ENCODE data around the gene GLB1L2.

Gene GLB1L2

DNA sequence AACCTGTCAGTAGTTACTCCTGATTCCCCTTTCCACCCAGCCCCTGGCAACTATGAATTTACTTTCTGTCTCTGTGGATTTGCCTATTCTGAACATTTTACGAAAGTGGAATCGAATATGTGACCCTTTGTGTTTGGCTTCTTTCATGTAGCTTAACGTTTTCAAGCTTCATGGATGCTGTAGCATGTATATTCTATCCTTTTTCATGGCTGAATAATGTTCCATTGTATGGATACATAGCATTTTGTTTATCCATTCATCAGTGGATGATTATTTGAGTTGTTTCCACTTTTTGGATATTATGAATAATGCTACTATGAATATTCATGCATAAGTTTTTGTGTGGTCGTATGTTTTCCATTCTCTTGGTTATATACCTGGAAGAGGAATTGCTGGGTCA lies 9.2 kb upstream of the GLB1L2 start:
- Histone ChIP-seq H3K4me1 (ENCODE audit: control insufficient read depth, insufficient read depth, low read length) (no peaks in the 10 kb centered on the region), H3K4me3 (ENCODE audit: low read length) (no peak overlapping the region), H3K27me3 (ENCODE audit: control insufficient read depth, insufficient read depth, low read length) (no peaks in the 10 kb centered on the region), H3K27ac (ENCODE audit: low read length) (no peak overlapping the region), H3K36me3 (ENCODE audit: control insufficient read depth, insufficient read depth, low read length) (no peaks in the 10 kb centered on the region; the same call in 1 of the 2 replicates), H3K9me3 (ENCODE audit: control insufficient read depth, insufficient read depth, low read length) (no peaks in the 10 kb centered on the region)
- no peak for DNase-seq (ENCODE audit: low read depth, low spot score)
- WGBS (ENCODE audit: insufficient coverage, insufficient read length), result no CpG with 5 or more reads among the region's 4 CpGs

DNA sequence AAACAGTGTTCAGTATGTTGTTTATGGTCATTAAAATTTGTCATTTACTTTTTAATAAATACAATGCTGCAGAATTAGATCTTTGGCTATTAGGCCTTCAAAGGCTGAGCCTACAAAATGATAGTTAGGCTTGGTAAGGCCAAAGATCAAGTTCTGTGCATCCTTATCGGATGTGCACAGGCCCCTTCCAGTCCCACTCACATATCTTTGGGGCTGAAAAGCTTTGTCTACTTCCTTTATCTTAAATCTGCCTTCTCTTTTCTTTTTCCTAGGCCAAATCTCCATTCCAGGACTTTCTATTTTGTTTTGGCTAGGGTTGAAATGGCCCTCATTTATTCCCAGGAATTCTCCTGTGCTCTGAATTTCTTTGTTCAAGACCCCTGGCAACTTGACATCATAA lies 3.4 kb upstream of the GLB1L2 start:
- no peaks in the 10 kb centered on the region for H3K4me1 ChIP-seq (ENCODE audit: control insufficient read depth, insufficient read depth, low read length)
- no peaks in the 10 kb centered on the region for H3K9me3 ChIP-seq (ENCODE audit: control insufficient read depth, insufficient read depth, low read length)
- no peaks in the 10 kb centered on the region; the same call in 1 of the 2 replicates for H3K27me3 ChIP-seq (ENCODE audit: control insufficient read depth, insufficient read depth, low read length)
- WGBS (ENCODE audit: insufficient coverage, insufficient read length), result no CpG with 5 or more reads among the region's 1 CpG
- H3K27ac ChIP-seq (ENCODE audit: low read length), result no peak overlapping the region
- H3K4me3 ChIP-seq (ENCODE audit: low read length), result no peak overlapping the region
- no peak for DNase-seq (ENCODE audit: low read depth, low spot score)
- H3K36me3 ChIP-seq (ENCODE audit: control insufficient read depth, insufficient read depth, low read length), result no peaks in the 10 kb centered on the region

DNA sequence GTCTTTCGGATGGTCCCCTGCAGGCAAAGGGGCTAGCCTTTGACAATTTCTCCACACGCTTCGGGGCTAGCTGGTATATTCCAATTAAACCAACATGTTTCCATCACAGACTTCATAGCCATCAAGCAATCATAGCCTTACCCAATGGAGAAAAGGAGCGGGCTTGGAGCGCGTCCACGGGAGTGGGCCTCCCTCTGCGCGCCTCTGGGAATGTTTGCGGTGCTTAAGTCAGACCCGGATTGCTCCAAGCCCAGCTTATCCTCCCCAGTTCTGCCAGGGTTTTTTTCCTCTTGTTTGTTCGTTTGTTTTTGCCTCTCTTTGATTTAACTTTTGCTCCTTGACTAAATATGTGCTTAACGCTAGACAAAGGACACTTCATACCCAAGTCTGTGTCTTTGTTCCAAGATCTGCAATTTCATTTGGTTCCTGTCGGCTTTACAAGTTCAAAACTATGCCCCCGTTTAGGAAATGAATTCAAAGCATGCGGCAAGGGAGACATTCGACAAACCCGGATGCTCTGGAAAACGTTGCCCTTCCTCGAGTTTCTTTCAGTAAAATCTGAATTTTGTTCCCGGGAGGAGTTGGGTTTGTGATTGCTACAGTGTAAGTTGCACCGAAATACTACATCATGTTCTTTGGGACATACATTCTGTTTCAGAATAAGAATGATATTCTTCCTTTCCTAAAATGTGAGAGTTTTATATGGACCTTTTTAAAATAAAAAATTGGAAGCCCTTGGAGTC lies 1.0 kb upstream of the GLB1L2 start:
- Histone ChIP-seq H3K27ac (ENCODE audit: low read length) (no peak overlapping the region), H3K4me1 (ENCODE audit: control insufficient read depth, insufficient read depth, low read length) (no peaks in the 10 kb centered on the region), H3K36me3 (ENCODE audit: control insufficient read depth, insufficient read depth, low read length) (no peaks in the 10 kb centered on the region), H3K27me3 (ENCODE audit: control insufficient read depth, insufficient read depth, low read length) (no peaks in the 10 kb centered on the region; the same call in 1 of the 2 replicates), H3K9me3 (ENCODE audit: control insufficient read depth, insufficient read depth, low read length) (no peaks in the 10 kb centered on the region), H3K4me3 (ENCODE audit: low read length) (no peak overlapping the region)
- WGBS (ENCODE audit: insufficient coverage, insufficient read length), result no CpG with 5 or more reads among the region's 22 CpGs
- DNase-seq (ENCODE audit: low read depth, low spot score), result no peak

DNA sequence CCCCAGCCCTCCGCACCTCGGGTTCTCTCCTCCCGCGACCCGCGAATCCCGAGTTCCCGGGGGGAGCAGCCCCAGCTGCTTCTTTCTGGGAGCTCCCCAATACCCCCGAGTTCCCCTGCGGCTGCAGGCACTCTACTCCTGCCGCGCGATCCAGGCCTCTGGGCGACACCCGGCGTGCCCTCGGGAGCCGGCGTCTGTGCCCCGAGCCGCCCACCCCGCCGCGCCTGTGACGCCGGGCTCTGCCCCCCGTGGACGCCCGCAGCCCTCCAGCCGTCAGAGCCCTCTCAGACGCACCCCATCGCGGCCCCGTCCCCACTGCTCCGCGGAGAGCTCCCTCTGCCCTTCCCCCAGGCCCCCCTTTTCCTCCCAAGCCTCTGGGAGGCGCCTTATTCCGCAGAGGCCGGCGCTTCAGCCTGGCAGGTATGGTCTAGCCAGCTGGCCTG lies 422 bp downstream of the GLB1L2 start:
- Histone ChIP-seq H3K36me3 (ENCODE audit: control insufficient read depth, insufficient read depth, low read length) (no peaks in the 10 kb centered on the region), H3K4me1 (ENCODE audit: control insufficient read depth, insufficient read depth, low read length) (no peaks in the 10 kb centered on the region), H3K27ac (ENCODE audit: low read length) (no peak overlapping the region), H3K27me3 (ENCODE audit: control insufficient read depth, insufficient read depth, low read length) (no peaks in the 10 kb centered on the region; the same call in 1 of the 2 replicates), H3K9me3 (ENCODE audit: control insufficient read depth, insufficient read depth, low read length) (no peaks in the 10 kb centered on the region), H3K4me3 (ENCODE audit: low read length) (peak overlapping the region; percentile 58; the same call in 1 of the 2 replicates)
- WGBS (ENCODE audit: insufficient coverage, insufficient read length), result no CpG with 5 or more reads among the region's 40 CpGs
- no peak for DNase-seq (ENCODE audit: low read depth, low spot score)

DNA sequence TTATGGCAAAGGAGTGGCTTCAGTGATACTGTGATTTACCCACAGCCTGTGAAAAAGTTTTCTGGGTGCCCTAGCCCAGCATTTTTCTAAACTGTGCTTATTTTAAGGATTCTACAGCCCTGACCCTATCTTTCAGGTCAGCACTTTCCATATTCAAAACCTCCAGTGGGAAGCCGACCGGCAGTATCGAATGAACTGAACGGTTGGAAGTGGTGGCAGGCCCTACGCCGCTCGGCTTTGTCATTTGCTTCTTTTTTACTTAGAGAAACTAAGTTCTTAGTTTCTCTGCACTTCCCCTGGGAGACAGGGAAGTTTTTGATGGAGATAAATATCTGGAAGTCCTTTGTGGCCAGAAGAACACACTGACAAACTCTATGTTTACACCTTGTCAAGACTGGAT lies 994 bp downstream of the GLB1L2 start:
- Histone ChIP-seq H3K4me1 (ENCODE audit: control insufficient read depth, insufficient read depth, low read length) (no peaks in the 10 kb centered on the region), H3K9me3 (ENCODE audit: control insufficient read depth, insufficient read depth, low read length) (no peaks in the 10 kb centered on the region), H3K4me3 (ENCODE audit: low read length) (no peak overlapping the region), H3K36me3 (ENCODE audit: control insufficient read depth, insufficient read depth, low read length) (no peaks in the 10 kb centered on the region), H3K27ac (ENCODE audit: low read length) (no peak overlapping the region), H3K27me3 (ENCODE audit: control insufficient read depth, insufficient read depth, low read length) (no peaks in the 10 kb centered on the region; the same call in 1 of the 2 replicates)
- WGBS (ENCODE audit: insufficient coverage, insufficient read length), result no CpG with 5 or more reads among the region's 7 CpGs
- DNase-seq (ENCODE audit: low read depth, low spot score), result no peak

DNA sequence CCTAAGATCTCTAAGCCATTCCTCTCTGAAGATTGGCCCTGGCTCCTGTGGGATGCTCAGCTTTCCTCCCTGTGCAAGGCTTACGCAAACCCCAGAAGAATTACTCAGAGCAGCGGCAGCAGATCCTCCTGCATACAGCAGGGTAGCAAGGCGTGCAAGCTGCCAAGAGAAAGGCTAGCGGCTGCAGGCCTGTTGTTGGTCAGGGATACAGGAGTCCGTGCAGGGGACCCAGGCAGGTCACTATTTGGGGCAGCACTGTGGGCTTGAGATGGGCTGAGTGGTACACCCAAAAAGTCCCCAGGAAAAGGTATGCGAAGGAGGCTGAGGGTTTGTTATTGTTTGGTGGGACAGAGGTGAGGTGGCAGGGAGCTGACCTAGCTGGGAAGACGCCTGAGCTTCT lies 1.5 kb downstream of the GLB1L2 start:
- H3K9me3 ChIP-seq (ENCODE audit: control insufficient read depth, insufficient read depth, low read length), result no peaks in the 10 kb centered on the region
- H3K27ac ChIP-seq (ENCODE audit: low read length), result no peak overlapping the region
- no peaks in the 10 kb centered on the region for H3K4me1 ChIP-seq (ENCODE audit: control insufficient read depth, insufficient read depth, low read length)
- whole genome bisulfite sequencing (ENCODE audit: insufficient coverage, insufficient read length), result no CpG with 5 or more reads among the region's 7 CpGs
- no peak overlapping the region for H3K4me3 ChIP-seq (ENCODE audit: low read length)
- DNase-seq (ENCODE audit: low read depth, low spot score), result no peak
- no peaks in the 10 kb centered on the region for H3K36me3 ChIP-seq (ENCODE audit: control insufficient read depth, insufficient read depth, low read length)
- H3K27me3 ChIP-seq (ENCODE audit: control insufficient read depth, insufficient read depth, low read length), result no peaks in the 10 kb centered on the region; the same call in 1 of the 2 replicates

DNA sequence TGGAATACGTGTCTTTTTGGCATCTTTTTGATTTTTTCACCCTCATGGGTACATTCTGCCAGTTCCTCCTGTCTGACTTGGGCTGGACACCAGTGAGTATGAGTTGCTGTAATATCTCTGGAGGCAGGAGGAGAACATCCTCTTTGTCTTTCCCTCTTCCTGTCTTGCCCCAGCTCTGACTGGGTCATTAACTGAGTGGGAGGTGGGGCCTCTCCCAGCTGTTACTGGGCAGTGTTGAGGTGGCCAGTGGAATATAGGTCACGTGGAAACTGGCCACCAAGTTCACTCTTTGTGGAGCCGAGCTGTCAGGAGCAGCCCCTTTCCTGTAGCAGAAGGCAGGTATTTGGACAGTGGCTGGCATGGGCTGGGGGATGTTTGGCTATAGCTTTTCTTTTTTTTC lies 2.2 kb downstream of the GLB1L2 start:
- no peaks in the 10 kb centered on the region; the same call in 1 of the 2 replicates for H3K27me3 ChIP-seq (ENCODE audit: control insufficient read depth, insufficient read depth, low read length)
- no peak for DNase-seq (ENCODE audit: low read depth, low spot score)
- H3K36me3 ChIP-seq (ENCODE audit: control insufficient read depth, insufficient read depth, low read length), result no peaks in the 10 kb centered on the region
- no peaks in the 10 kb centered on the region for H3K4me1 ChIP-seq (ENCODE audit: control insufficient read depth, insufficient read depth, low read length)
- no CpG with 5 or more reads among the region's 3 CpGs for WGBS (ENCODE audit: insufficient coverage, insufficient read length)
- no peaks in the 10 kb centered on the region for H3K9me3 ChIP-seq (ENCODE audit: control insufficient read depth, insufficient read depth, low read length)
- H3K27ac ChIP-seq (ENCODE audit: low read length), result no peak overlapping the region
- no peak overlapping the region for H3K4me3 ChIP-seq (ENCODE audit: low read length)

DNA sequence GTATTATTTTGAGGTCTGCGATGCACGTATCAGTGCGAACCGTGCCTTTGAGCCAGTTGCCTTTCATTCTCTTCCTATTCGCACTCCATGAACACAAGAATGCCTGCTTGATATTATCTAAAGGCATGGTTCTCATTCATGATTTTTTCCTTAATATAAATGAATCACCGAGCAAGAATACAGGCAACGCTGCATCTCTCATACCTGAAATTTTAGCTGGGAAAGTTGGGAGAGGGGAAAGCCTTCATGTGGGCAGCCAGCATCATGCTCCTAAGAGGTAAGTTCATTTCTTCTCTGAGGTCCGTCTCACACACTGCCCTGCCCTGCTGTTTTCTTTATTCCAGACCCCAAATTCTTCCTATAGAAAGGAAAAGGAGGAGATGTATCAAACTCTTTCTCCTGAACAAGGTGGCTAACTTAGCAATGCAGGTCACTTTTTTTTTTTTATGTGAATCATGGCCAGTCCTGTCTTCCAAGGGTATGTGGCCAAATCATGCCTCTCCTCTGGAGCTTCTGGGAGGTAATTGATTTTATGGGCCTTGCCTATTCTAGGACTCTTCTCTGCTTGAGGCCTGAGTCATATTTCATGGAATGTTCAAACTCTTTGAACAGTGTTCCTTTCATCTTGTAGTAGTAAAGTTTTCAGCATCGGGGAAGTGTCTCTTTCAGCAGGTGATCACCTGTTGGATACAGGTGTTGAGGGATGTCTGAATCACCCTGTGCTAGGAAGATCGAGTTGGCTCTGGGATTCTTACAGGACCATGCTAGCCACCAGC lies 3.2 kb downstream of the GLB1L2 start:
- Histone ChIP-seq H3K4me3 (ENCODE audit: low read length) (no peak overlapping the region), H3K4me1 (ENCODE audit: control insufficient read depth, insufficient read depth, low read length) (no peaks in the 10 kb centered on the region), H3K36me3 (ENCODE audit: control insufficient read depth, insufficient read depth, low read length) (no peaks in the 10 kb centered on the region), H3K27ac (ENCODE audit: low read length) (no peak overlapping the region), H3K27me3 (ENCODE audit: control insufficient read depth, insufficient read depth, low read length) (no peaks in the 10 kb centered on the region; the same call in 1 of the 2 replicates), H3K9me3 (ENCODE audit: control insufficient read depth, insufficient read depth, low read length) (no peaks in the 10 kb centered on the region)
- WGBS (ENCODE audit: insufficient coverage, insufficient read length), result no CpG with 5 or more reads among the region's 10 CpGs
- no peak for DNase-seq (ENCODE audit: low read depth, low spot score)

DNA sequence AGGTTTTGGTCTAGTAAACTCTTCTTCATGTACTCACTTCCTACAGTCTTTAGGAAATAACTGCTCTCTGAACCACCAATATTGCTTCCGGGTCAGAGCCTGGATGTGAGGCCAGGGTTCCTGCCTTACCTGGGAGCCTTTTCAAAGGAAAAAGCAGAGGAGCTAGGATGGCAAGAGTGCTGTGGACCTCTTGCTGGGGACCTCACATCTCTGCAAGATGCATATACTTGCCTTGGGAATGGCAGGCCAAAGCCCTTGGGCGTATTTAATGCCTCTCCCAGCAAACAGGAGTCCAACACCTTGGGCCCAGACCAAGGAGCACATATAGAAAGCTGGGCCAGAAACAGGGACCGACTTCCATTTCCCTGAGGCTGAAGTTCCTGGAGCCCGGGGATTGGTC lies 5.3 kb downstream of the GLB1L2 start:
- Histone ChIP-seq H3K4me1 (ENCODE audit: control insufficient read depth, insufficient read depth, low read length) (no peaks in the 10 kb centered on the region), H3K27me3 (ENCODE audit: control insufficient read depth, insufficient read depth, low read length) (no peaks in the 10 kb centered on the region; the same call in 1 of the 2 replicates), H3K27ac (ENCODE audit: low read length) (no peak overlapping the region), H3K4me3 (ENCODE audit: low read length) (no peak overlapping the region), H3K9me3 (ENCODE audit: control insufficient read depth, insufficient read depth, low read length) (no peaks in the 10 kb centered on the region), H3K36me3 (ENCODE audit: control insufficient read depth, insufficient read depth, low read length) (no peaks in the 10 kb centered on the region)
- no CpG with 5 or more reads among the region's 4 CpGs for WGBS (ENCODE audit: insufficient coverage, insufficient read length)
- no peak for DNase-seq (ENCODE audit: low read depth, low spot score)

DNA sequence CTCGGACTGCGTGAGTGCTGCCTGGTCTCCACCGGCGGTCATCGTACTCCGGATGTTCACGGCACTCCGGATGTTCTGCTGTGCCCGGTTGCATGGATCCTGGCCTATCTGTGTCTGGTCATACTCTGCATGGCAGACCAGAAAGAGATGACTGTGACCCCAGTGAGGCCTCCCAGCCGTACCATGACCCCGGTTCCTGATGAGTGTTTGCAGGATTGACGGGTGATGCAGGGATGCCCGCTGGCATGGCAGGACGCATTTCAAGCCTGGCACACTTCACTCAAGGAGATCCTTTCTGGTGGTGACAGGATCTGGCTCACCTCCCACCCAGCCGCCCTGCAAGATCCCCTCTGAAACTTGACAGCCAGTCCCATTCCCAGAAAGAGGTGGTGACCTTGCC lies 6.3 kb downstream of the GLB1L2 start:
- Histone ChIP-seq H3K27ac (ENCODE audit: low read length) (no peak overlapping the region), H3K27me3 (ENCODE audit: control insufficient read depth, insufficient read depth, low read length) (no peaks in the 10 kb centered on the region; the same call in 1 of the 2 replicates), H3K9me3 (ENCODE audit: control insufficient read depth, insufficient read depth, low read length) (no peaks in the 10 kb centered on the region), H3K4me3 (ENCODE audit: low read length) (no peak overlapping the region), H3K36me3 (ENCODE audit: control insufficient read depth, insufficient read depth, low read length) (no peaks in the 10 kb centered on the region), H3K4me1 (ENCODE audit: control insufficient read depth, insufficient read depth, low read length) (no peaks in the 10 kb centered on the region)
- WGBS (ENCODE audit: insufficient coverage, insufficient read length), result no CpG with 5 or more reads among the region's 15 CpGs
- no peak for DNase-seq (ENCODE audit: low read depth, low spot score)
